ENCODE data around the gene GPSM1.

GPSM1 gene

GRCh38 chr9:136321561-136321960, 5.8 kb upstream of the GPSM1 start:
- CTCF ChIA-PET = interaction anchor here (2.1 to 2.7 kb wide), 2 partner anchors 10 to 42 kb away, joined by 4 to 20 read pairs; no protein-coding TSS in a partner anchor
- POLR2A ChIA-PET = no interaction called here
- TF ChIP-seq CTCF (IDR thresholded peaks at IDR 0.05; ENCODE audit: insufficient read depth, low read length, missing control alignments) = no peak
- DNase-seq (ENCODE audit: low read depth, low spot score) = no peak
- no peak overlapping the region for H3K4me3 ChIP-seq (ENCODE audit: low read depth, low read length)

DNA sequence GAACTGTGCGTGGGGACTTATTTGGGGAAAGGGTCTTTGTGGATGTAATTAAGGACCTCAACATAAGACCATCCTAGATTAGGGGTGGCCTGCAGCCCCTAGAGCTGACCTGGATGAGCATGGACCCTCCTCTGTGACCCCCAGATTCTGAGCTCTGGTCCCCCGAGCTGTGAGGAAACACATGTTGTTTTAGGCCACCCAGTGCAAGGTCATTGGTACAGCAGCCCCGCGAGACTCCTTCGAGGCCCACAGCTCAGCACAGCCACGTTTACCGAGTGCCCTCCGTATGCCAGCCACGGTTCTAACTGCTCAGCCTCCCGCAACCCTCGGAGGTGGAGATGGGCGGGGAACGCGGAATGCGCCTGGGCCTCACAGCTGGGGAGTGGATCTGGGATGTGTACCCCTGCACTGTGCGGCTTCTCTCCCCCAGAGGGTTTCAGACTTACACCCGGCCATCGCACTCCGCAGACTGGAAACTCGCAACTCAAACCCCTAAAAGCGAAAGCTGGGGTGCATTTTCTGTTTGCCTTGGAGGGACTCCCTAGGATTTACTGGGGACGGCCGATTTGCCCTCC, 4.5 kb upstream of the GPSM1 start:
- TF ChIP-seq CTCF (IDR thresholded peaks at IDR 0.05; ENCODE audit: insufficient read depth, low read length, missing control alignments) = no peak
- CTCF ChIA-PET = interaction anchor here (1.7 to 4.4 kb wide), 3 partner anchors 11 to 72 kb away, joined by 5 to 70 read pairs (median 5); no protein-coding TSS in a partner anchor
- DNase-seq (ENCODE audit: low read depth, low spot score) = no peak
- POLR2A ChIA-PET = no interaction called here
- H3K4me3 ChIP-seq (ENCODE audit: low read depth, low read length) = no peak overlapping the region

DNA sequence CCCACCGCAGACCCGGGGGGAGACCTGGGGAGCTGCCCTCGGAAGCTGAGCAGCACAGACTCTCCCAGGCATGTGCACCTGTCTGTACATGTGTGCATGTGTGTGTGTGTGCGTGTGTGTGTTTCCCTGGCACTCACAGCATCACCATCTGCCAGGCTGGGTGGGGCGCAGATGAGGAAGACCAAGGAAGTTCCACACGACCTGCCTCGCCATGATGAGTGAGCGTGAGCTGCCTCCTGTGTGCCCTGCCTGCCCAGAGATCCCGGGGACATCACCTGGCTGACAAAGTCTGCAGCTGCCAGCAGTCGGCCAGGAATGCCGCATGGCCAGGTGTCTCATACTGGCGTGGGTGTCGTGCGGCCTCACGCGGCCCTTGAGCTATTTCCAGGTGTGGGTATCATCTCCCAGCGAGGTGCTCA, 4.0 kb upstream of the GPSM1 start:
- ChIA-PET CTCF (interaction anchor here (0.8 to 4.4 kb wide), 4 partner anchors 8 to 72 kb away, joined by 5 to 70 read pairs (median 6); no protein-coding TSS in a partner anchor), POLR2A (no interaction called here)
- H3K4me3 ChIP-seq (ENCODE audit: low read depth, low read length) = no peak overlapping the region
- DNase-seq (ENCODE audit: low read depth, low spot score) = no peak
- TF ChIP-seq CTCF (IDR thresholded peaks at IDR 0.05; ENCODE audit: insufficient read depth, low read length, missing control alignments) = no peak

- ChIA-PET CTCF (interaction anchor here (0.8 to 4.4 kb wide), 5 partner anchors 10 to 76 kb away, joined by 5 to 70 read pairs (median 13); partner anchors contain the start of gene DNLZ), POLR2A (interaction anchor here (1.5 kb wide), 1 partner anchor 39 kb away, joined by 7 read pairs; the partner anchor contains the start of gene DNLZ)
- no peak overlapping the region for H3K4me3 ChIP-seq (ENCODE audit: low read depth, low read length)
- no peak for TF ChIP-seq CTCF (IDR thresholded peaks at IDR 0.05; ENCODE audit: insufficient read depth, low read length, missing control alignments)
- no peak for DNase-seq (ENCODE audit: low read depth, low spot score)
Measured at GRCh38 chr9:136324501-136325300, 2.6 kb upstream of the GPSM1 start.

GRCh38 chr9:136325358-136325757, 2.0 kb upstream of the GPSM1 start:
- no peak for TF ChIP-seq CTCF (IDR thresholded peaks at IDR 0.05; ENCODE audit: insufficient read depth, low read length, missing control alignments)
- H3K4me3 ChIP-seq (ENCODE audit: low read depth, low read length) = no peak overlapping the region
- no peak for DNase-seq (ENCODE audit: low read depth, low spot score)
- ChIA-PET CTCF (interaction anchor here (1.0 to 4.4 kb wide), 5 partner anchors 11 to 75 kb away, joined by 3 to 70 read pairs (median 13); partner anchors contain the start of gene DNLZ), POLR2A (interaction anchor here (1.0 to 1.5 kb wide), 3 partner anchors 12 to 49 kb away, joined by 4 to 7 read pairs (median 5); partner anchors contain the start of gene DNLZ)
